ENCODE measurements around the gene CD248.
A peak's percentile ranks its signal among the peaks of the same experiment; 100 is the strongest.
"Not testable (repeated sequence)": the region's sequence is repeated elsewhere in the genome, so short reads cannot be mapped to it uniquely, and the experiment has no call there.

The CD248 gene

DNA sequence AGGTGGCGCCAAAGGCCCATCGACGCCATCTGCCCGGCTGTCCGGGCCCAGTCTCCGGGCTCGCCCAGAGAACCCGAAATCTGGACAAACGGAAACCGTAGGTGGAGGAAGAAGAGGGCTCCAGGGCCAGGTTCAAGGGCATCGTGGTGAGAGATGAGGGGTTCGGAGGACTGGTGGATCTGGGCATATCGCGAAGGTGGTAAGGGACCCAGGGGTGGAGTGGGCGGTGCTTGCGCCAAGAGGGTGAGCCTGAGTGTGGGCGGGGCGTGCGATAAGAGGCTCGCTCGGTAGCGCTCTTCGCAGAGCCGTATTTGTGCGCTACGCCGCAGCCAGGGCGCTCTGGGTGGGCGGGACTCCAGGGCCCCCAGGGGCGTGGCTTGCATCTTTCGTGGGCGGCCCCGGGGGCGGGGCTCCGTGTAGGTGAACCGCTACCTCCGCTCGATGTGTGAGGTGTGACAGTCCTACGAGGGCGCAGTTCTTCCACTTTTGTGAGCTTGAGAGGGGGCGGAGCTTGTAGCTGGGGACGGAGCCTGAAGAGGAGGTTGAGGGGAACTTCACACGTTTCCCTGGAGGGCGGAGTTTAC, 4.8 kb downstream of the CD248 start:
- peak; percentile 83 for DNase-seq

DNA sequence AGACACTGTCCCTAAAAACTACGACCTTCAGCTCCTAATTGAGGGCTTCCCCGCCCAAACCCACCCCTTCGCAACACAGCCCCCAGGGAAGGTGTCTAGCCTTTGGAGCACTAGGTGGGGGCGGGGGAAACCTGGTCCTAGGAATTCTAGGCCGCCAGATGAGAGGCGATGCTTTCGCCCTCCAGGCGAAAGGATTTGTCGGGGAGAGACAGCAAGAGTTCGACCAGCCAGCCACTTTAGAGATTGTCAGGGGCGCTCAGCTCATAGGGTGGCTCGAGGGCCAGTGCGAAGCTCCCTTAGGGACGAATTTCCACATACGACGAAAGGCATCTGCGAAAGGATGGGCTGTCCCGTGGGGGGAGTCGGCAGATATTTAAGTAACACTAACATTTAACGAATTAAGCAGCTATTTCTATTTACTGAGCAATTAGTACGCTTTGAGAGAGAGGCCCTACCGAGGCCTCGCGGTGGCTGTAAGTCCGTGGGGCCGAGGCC, 5.3 kb downstream of the CD248 start:
- no peak for DNase-seq

- not testable (repeated sequence) for DNase-seq
Measured at GRCh38 chr11:66310803-66311440, 5.9 kb downstream of the CD248 start.

- no peak for DNase-seq
Measured at GRCh38 chr11:66310324-66310723, 6.5 kb downstream of the CD248 start.

- no peak for DNase-seq
Measured at GRCh38 chr11:66309475-66309874, 7.4 kb downstream of the CD248 start.

DNA sequence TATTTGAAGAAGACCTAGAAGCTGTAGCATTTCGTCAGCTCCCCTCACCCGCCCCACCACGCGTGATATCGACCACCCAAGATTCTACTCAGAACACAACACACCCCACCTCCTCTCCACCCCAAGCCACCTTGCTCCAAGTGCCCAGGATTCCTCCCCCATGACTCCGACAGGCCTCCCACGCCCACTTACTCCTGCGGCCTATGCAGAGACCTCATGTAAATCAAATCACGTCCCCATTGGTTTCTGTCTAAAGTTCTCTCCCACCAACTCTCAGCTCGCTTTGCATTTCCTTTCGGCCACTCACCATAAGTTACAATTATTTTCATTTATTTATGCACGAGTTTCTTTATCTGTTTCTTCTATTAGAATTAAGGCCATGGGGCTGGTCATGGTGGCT, 14.2 kb downstream of the CD248 start:
- DNase-seq = no peak

DNA sequence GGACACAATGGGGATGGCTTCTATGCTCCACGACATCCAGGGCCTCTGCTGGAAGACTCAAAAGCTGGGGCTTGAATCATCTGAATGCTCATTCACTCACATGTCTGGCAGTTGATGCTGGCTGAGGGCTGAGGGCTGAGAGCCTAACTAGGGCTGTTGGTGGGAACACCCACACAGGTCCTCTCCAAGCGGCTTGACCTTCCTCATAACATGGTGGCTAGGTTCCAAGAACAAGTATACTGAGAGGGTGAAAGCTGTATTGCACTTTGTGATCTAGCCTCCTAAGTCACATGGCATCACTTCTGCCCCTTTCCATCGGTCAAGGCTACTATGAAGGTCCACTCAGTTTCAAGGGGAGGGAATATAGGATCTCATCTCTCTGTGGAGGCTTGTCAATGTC, 17.7 kb downstream of the CD248 start:
- no peak for DNase-seq

- DNase-seq = no peak
Measured at GRCh38 chr11:66297610-66298009, 19.2 kb downstream of the CD248 start.

GRCh38 chr11:66294626-66295620, 21.9 kb downstream of the CD248 start:
- no peak for DNase-seq

DNA sequence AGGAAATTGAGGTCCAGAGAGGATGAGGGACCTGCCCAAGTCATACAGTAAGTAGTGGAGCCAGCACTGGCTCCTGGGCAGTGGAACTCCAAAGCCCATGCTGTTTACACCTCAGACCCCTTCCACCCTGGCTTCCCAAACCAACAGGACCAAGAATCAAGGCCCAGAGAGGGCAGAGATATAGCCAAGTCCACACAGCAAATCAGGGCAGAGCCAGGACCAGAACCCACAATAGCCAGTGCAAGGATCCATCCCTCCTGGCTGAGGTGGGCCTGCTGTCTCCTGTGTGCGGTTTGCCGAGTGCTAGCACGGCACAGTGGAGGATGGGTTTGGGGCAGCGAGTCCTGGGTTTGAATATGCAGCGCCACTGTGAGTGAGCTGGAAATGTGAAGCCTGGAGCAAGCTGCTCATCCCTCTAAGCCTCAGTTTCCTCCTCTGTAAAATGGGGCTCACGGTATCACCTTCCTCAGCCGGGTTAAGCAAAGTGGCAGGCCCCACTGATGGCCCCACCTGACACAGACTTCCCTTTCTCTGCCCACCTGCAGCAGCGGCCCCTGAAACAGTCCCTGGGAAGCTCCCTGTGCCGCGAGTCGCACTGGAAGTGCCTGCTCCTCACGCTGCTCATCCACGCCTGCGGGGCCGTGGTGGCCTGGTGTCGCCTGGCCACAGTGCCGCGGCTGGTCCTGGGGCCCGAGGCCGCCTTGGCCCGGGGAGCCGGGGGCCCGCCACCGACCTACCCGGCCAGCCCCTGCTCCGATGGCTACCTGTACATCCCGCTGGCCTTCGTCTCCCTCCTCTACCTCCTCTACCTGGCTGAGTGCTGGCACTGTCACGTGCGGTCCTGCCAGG, 22.8 kb downstream of the CD248 start:
- DNase-seq = no peak

GRCh38 chr11:66293352-66293751, 23.5 kb downstream of the CD248 start:
- DNase-seq = no peak

GRCh38 chr11:66292543-66293332, 24.1 kb downstream of the CD248 start:
- no peak for DNase-seq

GRCh38 chr11:66291706-66292542, 24.9 kb downstream of the CD248 start, which contains the start of gene TMEM151A:
TMEM151A (plus strand) TSS chr11:66291894; CDS start chr11:66292014, 120 bp downstream.
- DNase-seq = no peak

DNA sequence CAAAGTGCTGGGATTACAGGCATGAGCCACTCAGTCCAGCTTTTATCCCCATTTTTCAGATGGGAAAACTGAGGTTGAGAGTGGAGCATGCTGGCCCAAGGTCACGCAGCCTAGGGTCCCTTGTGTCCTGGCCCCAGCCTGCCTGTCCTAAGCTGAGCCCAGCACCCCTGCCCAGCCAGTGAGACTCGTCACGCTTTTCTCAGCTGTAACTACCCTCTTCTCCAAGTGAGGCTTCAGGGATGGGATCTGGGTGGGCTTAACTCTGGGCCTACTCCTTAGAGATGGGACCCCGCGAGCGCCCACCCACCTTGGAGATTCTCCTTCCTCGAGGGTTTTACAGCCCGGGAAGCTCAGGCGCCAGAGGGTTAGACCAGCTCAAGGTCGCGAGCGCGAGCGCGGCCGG, 25.5 kb downstream of the CD248 start:
- no peak for DNase-seq

- DNase-seq = no peak
Measured at GRCh38 chr11:66290330-66290621, 26.6 kb downstream of the CD248 start.

GRCh38 chr11:66289548-66290329, 27.1 kb downstream of the CD248 start:
- peak; percentile 25 for DNase-seq

DNA sequence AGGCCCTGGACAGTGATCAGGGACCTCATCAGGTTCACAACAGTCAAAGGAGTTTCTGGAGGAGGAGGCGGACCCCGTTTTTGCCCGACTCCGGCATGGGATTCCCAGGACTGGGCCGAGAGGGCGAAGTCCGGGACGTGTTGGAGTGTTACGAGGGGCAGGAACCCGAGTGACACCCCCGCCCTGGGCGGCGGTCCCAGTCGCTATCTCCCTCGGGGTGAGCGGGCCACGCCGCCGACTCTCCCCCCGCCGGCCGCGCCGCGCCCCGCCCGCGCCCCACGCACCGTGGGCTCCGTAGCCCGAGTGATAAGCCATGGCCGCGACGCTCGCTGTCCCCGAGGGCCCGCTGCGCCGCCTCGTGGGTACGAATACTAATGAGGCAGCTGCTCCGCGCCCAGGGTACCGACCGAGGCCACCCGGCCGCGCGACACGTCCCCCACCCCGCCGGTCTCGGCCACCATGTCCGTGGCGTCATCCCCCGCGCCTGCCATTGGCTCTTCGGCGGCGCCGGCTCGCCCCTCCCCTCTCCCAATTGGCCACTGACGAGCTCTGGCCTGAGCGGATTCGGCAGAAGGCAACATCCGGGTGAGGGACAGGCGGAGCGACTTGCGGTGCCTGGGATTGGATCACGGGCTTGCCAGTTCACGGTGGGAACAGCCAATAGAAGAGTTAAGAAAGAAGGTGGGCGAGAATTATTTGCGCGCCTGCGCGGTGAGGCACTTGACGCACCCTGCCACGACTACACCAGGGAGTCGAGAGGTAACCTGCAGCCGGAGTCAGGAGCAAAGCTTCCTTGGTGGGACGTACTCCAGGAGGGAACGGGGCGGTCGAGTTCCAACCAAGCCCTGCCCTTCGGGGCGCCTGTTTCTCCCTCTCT, 27.9 kb downstream of the CD248 start, which contains the start of gene YIF1A:
YIF1A (minus strand) TSS at position 473 of the 877 bp plus-strand sequence; CDS start at position 315, 158 bp downstream.
- peak; percentile 99 for DNase-seq

- DNase-seq = no peak
Measured at GRCh38 chr11:66287889-66288670, 28.8 kb downstream of the CD248 start.

Measured in DMS79 (cell line).